ENCODE results near the gene CFHR2.

Gene CFHR2

DNA sequence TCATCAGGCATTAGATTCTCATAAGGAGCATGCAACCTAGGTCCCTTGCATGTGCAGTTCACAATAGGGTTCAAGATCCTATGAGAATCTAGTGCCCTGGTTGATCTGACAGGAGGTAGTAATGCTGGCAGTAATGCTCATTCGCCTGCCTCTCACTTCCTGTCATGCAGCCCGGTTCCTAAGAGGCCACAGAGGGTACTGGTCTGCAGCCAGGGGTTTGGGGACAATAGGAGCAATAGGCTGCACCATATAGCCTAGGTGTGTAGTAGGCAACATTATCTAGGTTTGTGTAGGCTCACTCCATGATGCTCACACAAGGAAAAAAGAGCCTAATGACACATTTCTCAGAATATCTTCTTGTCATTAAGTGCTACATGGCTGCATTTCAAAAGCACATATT is 59.6 kb downstream of the CFHR2 start:
- no peak for DNase-seq

- no peak for DNase-seq
These were observed 65.3 kb downstream of the CFHR2 start for GRCh38 chr1:197008861-197009260.
